T-cell (primary cell): ENCODE data around the gene SASH3. TPM values are rescaled to one million over a fixed set of nuclear protein-coding genes. Genes with fewer than 3 reads are reported as not detected.
A peak's percentile ranks its signal among the peaks of the same experiment; 100 is the strongest.

Experiments
- ATAC-seq, 4 experiments: fragments of 200-7000 bp in 3 of 4; fragments of 150-1000 bp in 1 of 4; cut with Tn5 transposase; replicated peaks in 1 of 4; 1 replicate in 3 of 4; 2 replicates in 1 of 4; pipeline ENCODE4 v1.10.0; 2021; ENCODE audit warnings: moderate library complexity in 3 of 4, mild to moderate bottlenecking in 2 of 4, moderate number of reproducible peaks in 1 of 4
- CTCF ChIA-PET, 2 donors: fragments of 300-600 bp; sonication (Branson Sonifier 250); formaldehyde crosslinking; loops; one replicate each; lab custom pipeline; 2022; ENCODE audit warnings: antibody characterized with exemption in 2 of 2; lab: Charles Lee
- POLR2A ChIA-PET, 2 donors: fragments of 300-600 bp; sonication (Branson Sonifier 250); formaldehyde crosslinking; loops; one replicate each; lab custom pipeline; 2022; ENCODE audit warnings: antibody characterized with exemption in 2 of 2; lab: Charles Lee
- DNase-seq, 35 experiments: peaks; one replicate each; pipeline versions ENCODE4 v3.0.0 to v3.0.0-alpha.2; 2013 to 2023
- H3K27ac ChIP-seq: one replicate; pipeline ENCODE4 v1.5.1; 2013; ENCODE audit warnings: low read length
- H3K27me3 ChIP-seq, 2 experiments: replicated peaks in 1 of 2; 1 replicate in 1 of 2; 2 replicates in 1 of 2; pipeline versions ENCODE4 v1.6.1 to v1.7.0; 2013; ENCODE audit warnings: low read length in 1 of 2, mixed read lengths in 1 of 2; ENCODE audit not compliant: control insufficient read depth in 2 of 2, insufficient read depth in 2 of 2; ENCODE audit errors: extremely low read depth in 1 of 2
- H3K36me3 ChIP-seq, 2 donors: 1 replicate in 1 of 2; 2 replicates in 1 of 2; pipeline versions ENCODE4 v1.6.1 to v1.7.0; 2013; ENCODE audit warnings: low read length in 1 of 2; ENCODE audit not compliant: control insufficient read depth in 2 of 2, insufficient read depth in 1 of 2; ENCODE audit errors: extremely low read depth in 1 of 2
- H3K4me1 ChIP-seq, 2 experiments: 1 replicate in 1 of 2; 2 replicates in 1 of 2; pipeline versions ENCODE4 v1.6.1 to v1.7.0; 2013; ENCODE audit warnings: low read length in 2 of 2, mixed read lengths in 1 of 2; ENCODE audit not compliant: insufficient read depth in 2 of 2, control insufficient read depth in 1 of 2; ENCODE audit errors: extremely low read depth in 1 of 2
- H3K4me3 ChIP-seq, 2 donors: 1 replicate in 1 of 2; 2 replicates in 1 of 2; pipeline versions ENCODE4 v1.5.1 to v1.7.0; 2013; ENCODE audit warnings: mild to moderate bottlenecking in 2 of 2, low read length in 1 of 2, moderate library complexity in 1 of 2; ENCODE audit not compliant: control insufficient read depth in 1 of 2; ENCODE audit errors: extremely low read depth in 1 of 2
- H3K9me3 ChIP-seq: 2 replicates; pipeline ENCODE4 v1.7.0; 2013
- H3K27ac Mint-ChIP-seq, 2 donors: one replicate each; pipeline ENCODE4 v1.8.0; 2020 to 2021; ENCODE audit warnings: mild to moderate bottlenecking in 2 of 2, mixed read lengths in 2 of 2
- H3K27me3 Mint-ChIP-seq, 2 donors: one replicate each; pipeline ENCODE4 v1.8.0; 2021 to 2022; ENCODE audit warnings: mixed read lengths in 2 of 2
- H3K36me3 Mint-ChIP-seq: one replicate; pipeline ENCODE4 v1.8.0; 2021; ENCODE audit warnings: mixed read lengths
- H3K4me1 Mint-ChIP-seq, 3 donors: one replicate each; pipeline ENCODE4 v1.8.0; 2020 to 2022; ENCODE audit warnings: mixed read lengths in 3 of 3, mild to moderate bottlenecking in 1 of 3
- H3K4me3 Mint-ChIP-seq, 3 donors: one replicate each; pipeline ENCODE4 v1.8.0; 2020 to 2022; ENCODE audit warnings: mild to moderate bottlenecking in 3 of 3, mixed read lengths in 3 of 3, moderate library complexity in 3 of 3
- H3K9me3 Mint-ChIP-seq, 3 donors: one replicate each; pipeline ENCODE4 v1.8.0; 2020 to 2022; ENCODE audit warnings: mixed read lengths in 3 of 3
- WGBS: methylation state at CpG from one replicate; pipeline ENCODE4 v1.1.5; 2013; ENCODE audit warnings: missing lambda C conversion rate; ENCODE audit not compliant: insufficient coverage; 5-methylcytosine and 5-hydroxymethylcytosine counted together
- total RNA-seq, 35 experiments: library from RNA in 6 of 35; stranded (reverse) in 6 of 35; fragments of 120-200 nt in 1 of 35; gene quantifications; one replicate each; pipeline versions ENCODE4 v1.2.1 to v1.2.4 and lab custom pipeline; 2013 to 2026

SASH3 gene
- total RNA-seq, 5 donors from 2014 or later (not counting 1 experiment from before 2014, with no cell fraction given), result 102 to 163 (median 142) TPM

- no peak for ATAC-seq
- H3K4me1 ChIP-seq, result no peaks in the 10 kb centered on the region
- Mint-ChIP-seq H3K27ac (no peak overlapping the region), H3K36me3 (peaks cover 7% of the 10 kb centered on the region), H3K27me3 (peaks cover 0 to 9% of the 10 kb centered on the region in 2 donors), H3K9me3 (no peaks in the 10 kb centered on the region), H3K4me3 (no peak overlapping the region), H3K4me1 (no peaks in the 10 kb centered on the region)
- CTCF ChIA-PET, result interaction anchor here (0.7 to 2.3 kb wide), 3 partner anchors 10 to 268 kb away, joined by 3 to 7 read pairs (median 5); no protein-coding TSS in a partner anchor
- no peak for DNase-seq
- H3K9me3 ChIP-seq, result no peaks in the 10 kb centered on the region
- WGBS, result 100% methylated on average over 2 of the region's 5 CpGs
- no peak overlapping the region for H3K27ac ChIP-seq
- H3K4me3 ChIP-seq, result no peak overlapping the region
- no peaks in the 10 kb centered on the region for H3K27me3 ChIP-seq
- no peaks in the 10 kb centered on the region for H3K36me3 ChIP-seq
- POLR2A ChIA-PET, result no interaction called here
Measured at GRCh38 chrX:129833153-129833990, 53.6 kb downstream of the SASH3 start.

GRCh38 chrX:129836827-129837226 lies 57.1 kb downstream of the SASH3 start:
- Histone ChIP-seq H3K36me3 (no peaks in the 10 kb centered on the region), H3K27ac (no peak overlapping the region), H3K4me1 (no peaks in the 10 kb centered on the region), H3K9me3 (no peaks in the 10 kb centered on the region), H3K27me3 (no peaks in the 10 kb centered on the region), H3K4me3 (no peak overlapping the region)
- Mint-ChIP-seq H3K4me1 (peaks cover 2 to 11% (median 6%) of the 10 kb centered on the region in 3 donors), H3K4me3 (no peak overlapping the region), H3K9me3 (no peaks in the 10 kb centered on the region), H3K36me3 (peaks cover 2% of the 10 kb centered on the region), H3K27me3 (peaks cover 0 to 18% of the 10 kb centered on the region in 2 donors), H3K27ac (no peak overlapping the region)
- ChIA-PET CTCF (no interaction called here), POLR2A (no interaction called here)
- DNase-seq (no peak), ATAC-seq (no peak)
- no CpG with 5 or more reads among the region's 3 CpGs for WGBS

- H3K9me3 ChIP-seq, result no peaks in the 10 kb centered on the region
Measured at GRCh38 chrX:129840344-129840743, 60.6 kb downstream of the SASH3 start.

GRCh38 chrX:129842510-129843208 lies 62.9 kb downstream of the SASH3 start:
- H3K9me3 Mint-ChIP-seq, result no peaks in the 10 kb centered on the region
- peaks cover 0 to 13% of the 10 kb centered on the region in 2 donors for H3K27me3 Mint-ChIP-seq
- H3K27ac ChIP-seq, result no peak overlapping the region
- H3K4me3 Mint-ChIP-seq, result peak overlapping the region; percentile 79 to 91 (median 83)
- H3K27me3 ChIP-seq, result no peaks in the 10 kb centered on the region
- H3K27ac Mint-ChIP-seq, result peak overlapping the region in 1 of 2 donors; percentile 40
- peaks cover 4 to 11% of the 10 kb centered on the region in 2 experiments for H3K4me1 ChIP-seq
- H3K9me3 ChIP-seq, result no peaks in the 10 kb centered on the region
- peak overlapping the region; percentile 28 to 79 for H3K4me3 ChIP-seq
- peak in 1 of 35 experiments; percentile 7 for DNase-seq
- no peaks in the 10 kb centered on the region for H3K36me3 Mint-ChIP-seq
- peaks cover 13 to 39% (median 25%) of the 10 kb centered on the region in 3 donors for H3K4me1 Mint-ChIP-seq
- H3K36me3 ChIP-seq, result no peaks in the 10 kb centered on the region
- 33% methylated on average over 3 of the region's 17 CpGs for WGBS
- ATAC-seq, result no peak
- ChIA-PET CTCF (no interaction called here), POLR2A (no interaction called here)

More at GRCh38 chrX:129840344-129840743, 60.6 kb downstream of the SASH3 start:
- 100% methylated on average over 2 of the region's 5 CpGs for WGBS
- ChIA-PET CTCF (no interaction called here), POLR2A (no interaction called here)
- Histone ChIP-seq H3K4me3 (no peak overlapping the region), H3K4me1 (peaks cover 0 to 11% of the 10 kb centered on the region in 2 experiments), H3K27me3 (no peaks in the 10 kb centered on the region), H3K36me3 (no peaks in the 10 kb centered on the region), H3K27ac (no peak overlapping the region)
- H3K36me3 Mint-ChIP-seq, result peaks cover 2% of the 10 kb centered on the region
- peaks cover 6 to 25% (median 15%) of the 10 kb centered on the region in 3 donors for H3K4me1 Mint-ChIP-seq
- ATAC-seq (no peak), DNase-seq (no peak)
- H3K27ac Mint-ChIP-seq, result no peak overlapping the region
- H3K4me3 Mint-ChIP-seq, result no peak overlapping the region
- peaks cover 0 to 13% of the 10 kb centered on the region in 2 donors for H3K27me3 Mint-ChIP-seq
- no peaks in the 10 kb centered on the region for H3K9me3 Mint-ChIP-seq

- peaks cover 4 to 11% of the 10 kb centered on the region in 2 experiments for H3K4me1 ChIP-seq
- Mint-ChIP-seq H3K4me1 (peaks cover 13 to 39% (median 25%) of the 10 kb centered on the region in 3 donors), H3K27ac (peak overlapping the region in 1 of 2 donors; percentile 40), H3K9me3 (no peaks in the 10 kb centered on the region), H3K27me3 (peaks cover 0 to 13% of the 10 kb centered on the region in 2 donors), H3K36me3 (no peaks in the 10 kb centered on the region), H3K4me3 (peak overlapping the region; percentile 79 to 93 (median 91))
- POLR2A ChIA-PET, result no interaction called here
- peak overlapping the region; percentile 28 to 79 for H3K4me3 ChIP-seq
- no peak overlapping the region for H3K27ac ChIP-seq
- CTCF ChIA-PET, result no interaction called here
- H3K27me3 ChIP-seq, result no peaks in the 10 kb centered on the region
- ATAC-seq, result no peak
- no peak for DNase-seq
- H3K9me3 ChIP-seq, result no peaks in the 10 kb centered on the region
- WGBS, result 0% methylated on average over 21 of the region's 23 CpGs
- no peaks in the 10 kb centered on the region for H3K36me3 ChIP-seq
Measured at GRCh38 chrX:129843209-129843458, 63.4 kb downstream of the SASH3 start.

- ATAC-seq (peak; percentile 96 to 98 (median 98)), DNase-seq (peak; percentile 67 to 88 (median 80))
- Histone ChIP-seq H3K27me3 (no peaks in the 10 kb centered on the region), H3K27ac (no peak within 1 kb of the TSS), H3K36me3 (no peaks in the 10 kb centered on the region), H3K4me3 (peak within 1 kb of the TSS; percentile 60 to 79), H3K4me1 (peaks cover 4 to 11% of the 10 kb centered on the region in 2 experiments), H3K9me3 (no peaks in the 10 kb centered on the region)
- no peaks in the 10 kb centered on the region for H3K36me3 Mint-ChIP-seq
- POLR2A ChIA-PET, result interaction anchor here in 1 of 2 donors (0.6 kb wide), 1 partner anchor 30 kb away, joined by 3 read pairs; no protein-coding TSS in a partner anchor
- H3K27ac Mint-ChIP-seq, result peak within 1 kb of the TSS; percentile 69 to 73
- H3K9me3 Mint-ChIP-seq, result no peaks in the 10 kb centered on the region
- peak within 1 kb of the TSS; percentile 87 to 93 (median 91) for H3K4me3 Mint-ChIP-seq
- CTCF ChIA-PET, result no interaction called here
- under 1% methylated on average over 26 of the region's 72 CpGs for WGBS
- peaks cover 0 to 13% of the 10 kb centered on the region in 2 donors for H3K27me3 Mint-ChIP-seq
- H3K4me1 Mint-ChIP-seq, result peaks cover 13 to 39% (median 25%) of the 10 kb centered on the region in 3 donors
Measured at GRCh38 chrX:129843459-129844306, 63.9 kb downstream of the SASH3 start, which contains the start of gene ZDHHC9. Gene ZDHHC9, minus strand, starts transcription at chrX:129843886. Its CDS starts 1,941 bp downstream, at chrX:129841945.
